ENCODE results near the gene WDR3.
A peak's percentile ranks its signal among the peaks of the same experiment; 100 is the strongest.
"Not testable (repeated sequence)": the region's sequence is repeated elsewhere in the genome, so short reads cannot be mapped to it uniquely, and the experiment has no call there.

WDR3 gene

DNA sequence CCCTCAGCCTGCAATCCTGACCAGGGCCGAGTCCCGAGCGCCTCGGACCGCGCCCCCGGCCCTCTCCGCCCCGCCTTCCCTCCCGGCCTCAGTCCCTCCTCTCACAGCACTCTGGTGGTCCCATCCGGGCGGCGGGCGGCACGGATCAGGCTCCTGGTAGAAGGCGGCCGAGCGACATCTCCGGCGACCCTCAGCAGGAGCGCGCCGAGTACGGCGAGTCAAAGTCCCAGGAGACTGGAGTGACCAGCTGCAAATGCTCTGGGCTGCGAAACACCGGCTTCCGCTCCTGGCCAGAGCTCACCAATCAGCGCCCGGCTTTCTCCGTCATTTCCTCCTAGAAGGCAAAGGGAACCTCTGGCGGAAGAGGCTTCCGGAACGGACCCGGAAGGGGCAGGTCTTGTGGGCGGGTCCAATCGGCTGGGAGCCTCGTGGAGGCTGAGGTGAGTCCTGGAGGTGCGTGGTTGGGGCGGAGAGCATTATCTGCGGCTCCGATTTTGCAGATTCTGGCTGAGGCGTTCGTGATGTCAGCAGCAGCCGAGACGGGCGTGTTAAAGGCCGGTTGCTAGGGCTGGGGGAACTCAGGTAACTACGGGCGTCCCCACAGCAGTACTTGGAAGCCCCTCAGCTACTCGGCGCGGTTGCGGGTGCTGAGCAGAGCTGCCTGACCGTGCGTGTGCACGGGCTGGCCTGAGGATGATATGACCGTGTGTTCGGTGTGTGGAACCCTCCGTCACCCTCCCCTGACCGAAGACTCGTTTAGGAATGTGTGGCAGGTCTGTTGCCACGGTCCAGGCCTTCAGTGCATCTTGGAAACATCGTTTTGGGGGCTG lies at the start of gene WDR3, which contains the start of gene GDAP2:
Gene WDR3 (plus strand): TSS at position 397 of the 830 bp plus-strand sequence. CDS start 3,581 bp downstream, outside the sequence.
Gene GDAP2 (minus strand): TSS at position 279 of the 830 bp plus-strand sequence. CDS start 9,264 bp downstream, outside the sequence.
- DNase-seq, result peak; percentile 89

DNA sequence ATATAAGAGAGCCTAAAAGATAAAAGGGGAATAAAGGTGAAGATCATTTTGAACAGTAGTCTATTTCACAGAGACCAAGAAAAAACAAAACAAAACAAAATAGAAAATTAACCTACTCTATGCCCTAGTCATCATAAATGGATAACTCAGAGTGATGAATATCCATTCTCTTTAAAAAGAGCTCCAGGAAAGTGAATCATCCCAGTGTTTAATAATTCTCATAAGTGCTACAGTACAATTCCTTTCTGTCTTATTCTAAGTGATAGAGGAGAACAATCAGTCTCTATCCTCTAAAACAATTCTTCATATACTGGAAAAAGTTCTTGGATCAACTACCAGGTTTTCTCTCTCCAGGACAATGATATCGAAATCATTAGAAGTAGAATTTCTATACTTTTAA lies 45.9 kb upstream of the WDR3 start:
- no peak for DNase-seq

DNA sequence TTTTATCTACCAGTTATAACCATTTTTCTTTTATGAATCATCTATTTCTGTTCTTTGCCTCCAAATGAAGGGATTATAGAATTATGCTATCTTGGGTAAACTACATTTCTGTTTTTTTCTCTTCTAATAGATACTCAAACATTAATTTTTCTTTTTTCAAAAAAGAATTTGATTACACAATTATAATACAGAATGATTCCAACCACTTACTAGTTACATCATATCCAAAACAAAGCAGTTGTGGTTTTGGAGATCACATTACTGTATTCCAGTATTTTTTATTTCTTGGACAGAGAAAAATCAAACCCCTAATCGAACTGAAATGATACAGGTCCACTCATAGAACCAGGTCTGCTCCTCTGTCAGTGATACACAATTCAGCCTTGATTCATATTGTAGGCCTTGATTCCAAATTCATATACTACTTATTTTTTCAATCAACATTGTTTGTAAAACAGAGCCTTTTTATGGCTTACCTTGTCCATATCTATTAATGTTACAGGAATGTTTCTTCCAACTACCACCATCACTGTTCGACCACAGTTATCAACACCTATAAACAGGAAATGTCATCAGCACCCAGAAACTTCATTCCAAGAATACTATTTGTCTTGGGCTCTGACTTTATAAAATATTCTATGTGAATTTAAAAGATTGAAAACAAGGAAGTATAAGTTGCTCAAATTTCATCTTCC lies 43.3 kb upstream of the WDR3 start:
- DNase-seq, result no peak

DNA sequence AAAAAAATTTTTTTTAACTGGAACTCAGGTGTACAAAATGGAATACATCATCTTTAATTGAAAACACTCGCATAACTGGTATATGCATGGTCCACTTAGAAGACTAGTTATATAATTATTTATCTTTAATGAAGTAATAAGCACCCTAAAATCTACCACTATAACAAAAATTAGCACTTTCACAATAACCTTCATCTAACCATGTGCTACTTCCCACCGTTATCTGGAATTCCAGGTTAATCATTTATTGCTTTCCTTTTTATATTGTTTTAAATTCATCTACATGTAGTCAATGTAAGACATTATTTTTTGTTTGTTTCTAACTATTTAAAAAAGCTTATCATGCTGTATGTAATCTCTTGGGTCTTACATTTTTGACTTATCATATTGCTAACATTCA lies 39.1 kb upstream of the WDR3 start:
- no peak for DNase-seq

DNA sequence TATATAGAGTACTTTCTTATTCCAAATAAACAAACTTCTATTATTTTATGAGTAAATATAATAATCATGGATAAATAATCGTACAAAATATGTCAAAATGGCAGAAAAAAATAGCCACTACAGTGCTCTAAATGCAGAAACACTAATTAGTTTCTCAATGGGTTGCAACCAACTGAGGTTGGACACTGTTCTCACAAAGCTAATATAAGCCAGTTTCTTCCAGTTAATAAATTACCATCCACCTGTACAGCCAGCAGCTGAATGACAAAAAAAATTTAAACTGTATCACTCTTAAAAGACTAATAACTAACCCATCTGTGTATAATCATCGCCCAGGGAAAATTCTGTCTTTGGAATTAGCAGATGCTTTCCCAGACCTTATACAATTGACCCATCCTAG lies 37.0 kb upstream of the WDR3 start:
- no peak for DNase-seq

DNA sequence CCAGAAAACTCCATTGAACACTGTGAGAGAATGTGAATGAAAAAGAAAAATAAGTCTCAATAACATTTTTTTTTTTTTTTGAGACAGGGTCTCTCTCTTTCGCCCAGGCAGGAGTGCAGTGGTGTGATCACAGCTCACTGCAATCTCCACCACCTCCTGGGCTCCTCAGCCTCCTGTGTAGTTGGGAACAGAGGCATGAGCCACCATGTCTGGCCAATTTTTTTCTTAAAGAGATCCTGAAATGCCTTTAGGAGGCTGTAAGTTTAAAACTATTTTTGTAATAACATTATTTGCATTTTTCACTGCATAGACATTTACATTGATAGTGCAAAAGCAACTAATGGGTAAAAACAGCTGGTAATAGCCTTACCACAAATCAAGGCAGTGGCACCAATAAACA lies 35.5 kb upstream of the WDR3 start:
- DNase-seq, result no peak

DNA sequence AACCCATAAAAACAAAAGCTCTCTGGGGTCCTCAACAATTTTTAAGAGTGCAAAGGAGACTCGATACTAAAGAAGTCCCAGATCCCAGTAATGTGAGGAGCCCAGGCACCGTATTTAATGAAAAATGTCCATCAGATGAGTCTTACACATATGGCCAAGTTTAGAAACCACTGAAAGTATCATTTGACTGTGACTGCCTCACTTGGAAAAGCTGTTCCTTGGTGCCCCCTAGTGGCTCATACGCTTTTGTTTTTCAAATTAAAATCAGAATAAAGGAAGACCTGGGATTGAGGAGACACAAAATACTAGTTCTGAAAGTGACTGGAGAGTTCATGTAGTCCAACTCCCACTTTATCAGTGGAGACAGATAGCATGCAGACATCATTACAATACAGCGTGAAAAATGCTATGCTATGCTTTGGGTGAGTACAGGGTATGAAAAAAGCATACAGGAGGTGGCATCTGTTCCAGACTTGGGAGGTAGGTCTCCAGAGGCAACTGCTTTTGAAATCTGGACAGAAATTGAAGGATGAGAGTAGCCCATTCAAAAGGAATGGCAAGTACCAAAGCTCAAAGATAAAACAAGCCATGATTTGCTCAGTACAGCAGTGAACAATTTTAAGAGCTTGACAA lies 33.9 kb upstream of the WDR3 start:
- DNase-seq, result peak; percentile 18

DNA sequence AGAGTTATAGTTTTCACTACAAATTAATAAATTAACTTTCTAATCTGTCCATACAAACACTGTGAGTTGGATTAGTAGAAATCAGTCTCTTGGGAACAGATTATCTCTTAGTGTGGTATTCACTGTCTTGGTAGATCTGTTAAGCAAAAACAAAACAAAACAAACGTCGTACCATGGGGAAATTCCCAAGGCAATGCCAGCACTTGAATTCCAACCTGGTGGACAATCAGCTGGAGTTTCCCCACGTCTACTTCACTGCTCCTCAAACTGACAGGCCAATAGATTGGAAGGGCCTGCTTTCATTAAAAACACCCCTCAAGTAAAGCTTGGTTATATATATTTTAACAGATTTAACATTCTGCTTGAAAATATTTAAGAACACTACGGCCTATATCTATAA lies 32.0 kb upstream of the WDR3 start:
- DNase-seq, result no peak

DNA sequence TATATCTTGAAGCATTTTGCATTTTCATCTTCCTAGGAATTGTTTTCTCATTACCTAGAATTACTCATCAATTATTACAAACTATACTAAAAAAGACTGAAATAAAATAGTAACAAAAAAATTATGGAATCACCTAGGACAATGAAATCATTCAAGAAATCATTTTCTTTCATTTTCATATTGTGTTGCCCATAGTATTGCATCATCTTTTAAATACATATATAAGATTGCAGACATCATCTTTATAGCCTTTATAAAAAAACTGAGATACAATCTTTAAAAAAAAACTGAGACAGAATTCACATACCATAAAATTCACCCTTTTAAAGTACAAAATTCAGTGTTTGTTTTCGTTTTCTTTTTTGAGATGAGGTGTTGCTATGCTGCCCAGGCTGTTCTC lies 29.7 kb upstream of the WDR3 start:
- no peak for DNase-seq

DNA sequence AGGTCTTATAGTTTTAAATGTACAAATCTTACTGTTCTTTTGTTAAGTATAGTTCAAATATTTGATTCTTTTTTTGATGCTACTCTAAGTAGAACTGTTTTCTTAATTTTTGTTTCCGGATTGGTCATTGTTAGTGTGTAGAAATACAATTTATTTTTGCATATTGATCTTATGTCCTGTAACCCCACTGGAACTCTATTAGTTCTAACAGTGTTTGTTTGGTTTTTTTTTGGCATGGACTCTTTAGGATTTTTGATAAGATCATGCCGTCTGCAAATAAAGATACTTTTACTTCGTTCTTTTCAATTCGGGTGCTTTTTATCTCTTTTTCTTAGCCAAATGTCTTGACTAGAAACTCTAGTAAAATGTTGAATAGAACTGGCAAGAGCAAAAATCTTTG lies 26.6 kb upstream of the WDR3 start:
- no peak for DNase-seq

DNA sequence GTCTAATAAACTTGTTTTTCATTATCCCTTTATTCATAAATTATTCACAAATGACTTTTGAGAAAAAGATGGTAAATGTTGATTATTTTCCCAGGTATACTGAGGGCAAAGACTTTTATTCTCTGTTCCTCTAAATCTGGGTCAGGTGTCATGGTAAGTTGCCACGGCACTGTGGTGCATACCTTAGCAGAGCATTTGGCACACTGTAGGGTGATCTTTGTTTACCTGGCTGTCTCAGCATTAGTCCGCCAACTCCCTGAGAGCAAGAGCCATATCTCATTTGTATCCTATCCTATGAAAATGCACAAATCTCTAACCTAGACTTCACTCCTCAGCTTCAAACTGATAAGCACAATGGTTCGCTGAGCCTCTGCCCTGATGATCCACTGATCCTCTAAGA lies 25.1 kb upstream of the WDR3 start:
- no peak for DNase-seq

DNA sequence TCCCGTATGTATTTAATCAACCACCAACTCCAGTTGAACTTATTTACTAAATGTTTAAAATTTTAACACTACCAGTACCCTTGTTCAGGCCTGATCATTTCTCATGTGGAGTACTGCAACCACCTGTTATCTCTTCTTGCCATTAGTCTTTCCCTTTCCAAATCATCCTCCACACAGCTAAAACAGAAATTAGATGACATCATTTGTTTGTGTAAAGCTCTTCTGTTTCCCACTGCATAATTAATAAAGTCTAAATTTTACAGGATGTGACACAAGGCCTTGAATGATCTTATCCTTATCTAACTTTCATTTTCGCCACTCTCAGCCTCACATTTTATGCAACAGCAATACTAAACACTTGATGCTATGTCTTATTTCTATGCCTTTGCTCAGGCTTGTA lies 24.5 kb upstream of the WDR3 start:
- no peak for DNase-seq

DNA sequence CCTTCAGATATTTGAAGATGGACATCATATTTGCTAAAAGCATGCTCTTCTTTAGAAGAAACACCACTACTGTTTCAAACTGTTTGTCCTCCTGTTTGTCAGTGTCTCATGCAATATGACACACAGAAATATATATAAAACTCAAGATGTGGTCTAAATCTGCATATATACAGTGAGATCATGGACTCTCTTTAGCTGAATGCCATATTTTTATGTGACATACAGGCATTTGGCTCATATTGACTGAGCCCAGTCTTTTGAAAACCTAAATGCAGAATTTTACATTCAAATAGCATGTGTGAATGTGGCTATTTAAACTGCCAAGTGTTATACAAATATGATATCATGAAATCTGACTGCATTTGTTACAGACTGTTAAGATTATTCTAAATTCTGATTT lies 18.5 kb upstream of the WDR3 start:
- DNase-seq, result no peak

DNA sequence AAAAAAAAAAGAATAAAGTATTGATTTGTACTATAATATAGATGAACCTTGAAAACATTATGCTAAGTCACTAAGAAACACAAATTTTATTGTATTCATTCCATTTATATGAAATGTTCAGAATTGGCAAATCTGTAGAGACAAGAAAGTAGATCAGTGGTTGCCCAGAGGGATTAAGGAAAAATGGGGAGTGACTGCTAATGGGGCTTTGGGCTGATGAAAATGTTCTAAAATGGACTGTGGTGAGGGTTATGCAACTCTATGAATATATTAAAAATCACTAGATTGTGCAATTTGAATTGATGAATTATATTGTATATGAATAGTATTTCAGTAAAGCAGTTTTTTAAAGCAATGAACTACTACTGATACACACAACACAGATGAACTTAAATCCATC lies 10.2 kb upstream of the WDR3 start:
- no peak for DNase-seq

DNA sequence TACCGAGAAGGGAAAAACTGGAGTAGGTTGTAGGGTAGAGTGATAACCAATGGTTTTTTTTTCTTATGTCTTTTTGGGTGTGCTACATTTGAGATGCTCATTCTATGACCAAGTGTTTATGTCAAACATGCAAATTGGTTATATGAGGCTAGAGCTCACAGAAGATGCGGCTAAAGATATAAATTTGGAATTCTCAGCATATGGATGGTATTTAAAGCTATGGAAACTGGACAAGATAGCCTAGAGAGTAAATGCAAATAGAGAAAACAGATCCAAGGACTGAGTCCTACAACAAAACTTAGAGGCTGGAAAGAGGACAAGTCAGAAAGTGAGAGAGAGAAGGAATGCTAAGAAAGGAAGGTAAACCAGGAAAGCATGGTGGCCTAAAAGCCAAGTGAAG lies 7.5 kb upstream of the WDR3 start:
- DNase-seq, result no peak

DNA sequence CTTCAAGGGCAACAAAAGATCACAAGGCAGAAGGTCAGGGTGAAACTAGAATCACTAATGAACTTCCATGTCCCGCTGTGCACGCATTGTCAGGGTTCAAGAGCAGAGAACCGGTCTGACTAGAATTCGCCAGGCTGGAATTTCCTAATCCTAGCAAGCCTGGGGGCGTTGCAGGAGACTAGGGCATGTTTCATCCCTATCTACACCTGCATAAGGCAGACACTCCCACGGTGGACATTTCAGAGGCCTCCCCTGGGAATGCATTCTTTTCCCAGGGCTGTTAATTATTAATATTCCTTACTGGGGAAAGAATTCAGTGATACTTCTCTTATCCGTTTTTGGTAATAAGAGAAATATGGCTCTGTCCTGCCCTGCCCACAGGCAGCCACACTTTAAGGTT lies 6.8 kb upstream of the WDR3 start:
- not testable (repeated sequence) for DNase-seq

DNA sequence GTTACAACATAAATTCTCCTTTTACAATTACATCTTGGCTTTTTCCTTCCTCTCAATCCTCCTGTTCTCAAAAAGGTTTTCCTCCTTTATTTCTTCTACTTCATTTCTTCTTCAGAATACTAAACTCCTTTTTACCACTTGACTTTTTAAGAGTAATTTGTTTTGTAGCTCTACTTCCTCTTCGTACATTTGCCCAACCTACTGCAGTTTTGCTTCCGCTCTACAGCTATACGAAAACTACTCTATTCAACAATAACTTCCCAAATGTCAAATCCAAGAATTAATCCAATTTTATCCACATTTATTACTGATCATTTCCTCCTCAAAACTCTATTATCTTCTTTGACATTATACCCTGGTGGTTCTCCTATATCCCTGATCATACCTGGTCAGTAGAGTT lies 3.6 kb upstream of the WDR3 start:
- DNase-seq, result no peak

DNA sequence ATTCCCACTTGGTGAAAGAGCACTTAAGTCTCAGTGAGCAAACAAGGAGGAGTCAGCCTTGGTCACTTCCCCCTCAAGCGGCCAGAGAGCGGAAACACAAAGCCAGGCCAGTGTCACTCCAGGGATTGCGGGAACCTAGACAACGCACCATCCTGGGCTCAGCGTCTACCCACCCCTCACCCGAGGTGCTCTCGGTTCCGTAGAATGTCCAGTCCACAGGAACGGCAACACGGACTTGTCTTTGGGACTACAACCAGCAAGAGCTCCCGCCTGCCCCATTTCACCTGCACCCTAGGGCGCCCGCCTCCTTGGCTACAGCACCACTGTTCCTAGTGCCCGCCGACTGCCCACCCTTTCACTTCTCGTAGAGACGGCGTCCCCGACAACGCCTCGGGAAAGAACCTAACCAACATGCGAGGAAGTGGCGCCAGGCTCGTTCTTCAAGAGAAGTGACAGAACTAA lies 627 bp upstream of the WDR3 start:
- DNase-seq, result no peak

DNA sequence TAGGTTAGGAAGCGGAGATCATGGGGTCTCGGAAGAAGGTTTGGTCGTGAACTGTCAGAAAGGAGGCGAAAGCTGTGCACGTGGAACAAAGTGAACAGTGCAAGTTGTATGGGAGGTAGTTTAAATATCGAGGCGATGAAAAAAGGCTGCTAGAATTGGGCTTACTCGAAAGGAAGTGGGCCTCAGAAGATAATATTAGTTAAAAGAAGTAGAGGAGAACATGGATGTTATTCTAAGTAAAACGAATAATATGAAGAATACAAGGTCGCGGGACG lies 571 bp downstream of the WDR3 start:
- no peak for DNase-seq

DNA sequence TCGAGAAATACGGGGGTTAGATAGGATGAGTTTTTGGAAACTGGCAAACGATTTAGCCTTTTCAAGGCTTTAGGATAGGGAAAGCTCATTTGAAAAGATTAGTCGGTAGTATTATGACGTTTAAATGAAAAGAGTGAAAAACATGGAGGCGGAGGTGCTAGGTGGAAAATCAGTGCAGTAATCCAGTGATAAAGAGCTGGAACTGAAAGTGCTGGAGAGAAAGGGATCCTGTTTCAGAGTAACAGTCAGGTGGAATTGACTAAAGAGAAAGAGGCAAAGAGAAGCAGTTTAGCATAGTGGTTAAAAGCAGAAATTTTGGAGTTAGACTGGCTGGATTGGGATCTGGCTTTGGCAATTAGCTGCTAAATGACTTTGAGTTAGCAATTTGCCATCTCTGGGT lies 945 bp downstream of the WDR3 start:
- no peak for DNase-seq

DNA sequence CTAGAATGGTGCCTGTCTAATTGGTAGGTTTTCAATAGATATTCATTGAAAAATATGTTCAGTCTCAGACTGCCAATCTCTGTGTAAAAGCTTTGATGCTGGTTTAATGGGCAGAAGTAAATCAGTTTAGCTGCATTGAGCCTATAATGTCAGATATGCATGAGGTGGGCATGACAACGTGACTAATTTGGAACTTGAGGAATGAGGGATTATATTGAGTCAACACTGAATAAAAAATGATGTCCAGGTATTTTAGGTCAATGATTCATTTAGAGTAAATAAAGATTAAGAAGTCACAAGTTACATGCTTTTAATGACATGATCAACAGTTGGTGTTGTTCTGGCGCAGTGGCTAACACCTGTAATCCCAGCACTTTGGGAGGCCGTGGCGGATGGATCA lies 3.0 kb downstream of the WDR3 start:
- DNase-seq, result no peak

DNA sequence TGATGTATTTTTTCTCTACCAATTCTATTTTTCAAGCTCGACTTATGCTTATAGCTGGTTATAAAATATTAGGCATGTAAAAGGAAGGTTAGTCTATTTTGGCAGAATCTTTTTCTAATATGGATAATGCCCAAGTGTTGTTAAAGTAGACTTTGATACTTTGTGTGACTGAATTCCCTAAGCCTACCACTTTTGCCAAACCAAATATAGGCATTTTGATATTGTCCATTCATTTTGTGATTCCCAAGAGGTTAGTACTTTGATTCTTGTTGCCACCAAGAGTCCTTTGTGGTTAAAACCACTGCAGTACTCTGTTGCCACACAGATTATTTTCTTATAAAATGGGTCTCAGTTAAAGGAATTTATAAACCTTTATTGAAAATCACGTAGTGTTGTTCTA lies 4.2 kb downstream of the WDR3 start:
- no peak for DNase-seq

DNA sequence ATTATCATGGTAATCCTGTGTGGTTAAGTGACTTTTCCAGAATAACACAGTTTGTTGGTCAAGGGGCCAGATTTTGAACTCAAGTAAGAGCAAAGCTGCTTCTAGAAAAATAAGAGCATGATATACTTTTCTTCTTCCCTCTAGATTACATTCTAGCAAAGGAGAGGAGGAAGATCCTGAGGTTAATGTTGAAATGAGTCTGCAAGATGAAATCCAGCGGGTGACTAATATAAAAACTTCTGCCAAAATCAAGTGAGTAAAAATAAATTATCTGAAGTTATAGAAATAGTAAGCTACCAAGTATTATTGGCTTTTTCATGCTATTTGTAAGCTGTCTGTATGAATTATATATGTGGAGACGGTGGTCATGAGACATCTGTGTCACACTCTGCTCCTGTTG lies 12.8 kb downstream of the WDR3 start:
- DNase-seq, result no peak

DNA sequence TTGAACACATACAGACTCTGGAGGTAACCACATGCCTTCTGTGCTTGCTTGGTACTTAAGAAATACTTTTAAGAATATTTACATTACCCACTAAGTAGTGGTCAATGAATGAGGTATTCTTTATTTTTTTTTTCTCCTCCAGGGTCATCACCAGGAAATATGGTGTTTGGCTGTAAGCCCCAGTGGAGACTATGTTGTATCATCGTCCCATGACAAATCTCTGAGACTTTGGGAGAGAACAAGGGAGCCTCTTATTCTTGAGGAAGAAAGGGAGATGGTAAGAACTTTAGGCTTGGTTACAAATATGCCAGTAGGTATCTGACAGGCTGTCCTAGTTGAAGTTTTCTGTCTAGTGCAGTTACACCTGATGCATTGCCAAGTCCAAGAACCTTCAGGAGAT lies 22.8 kb downstream of the WDR3 start:
- DNase-seq, result no peak

Measured in NK-92 treated with Interleukin-12 subunit alpha and Interleukin-12 subunit beta, amount 100 ng/mL, for 24 hours (cell line).